Measurements from ENCODE around the gene DDX20.
"Not testable (repeated sequence)": the region's sequence is repeated elsewhere in the genome, so short reads cannot be mapped to it uniquely, and the experiment has no call there.

The DDX20 gene

GRCh38 chr1:111792249-111792648 is 36.5 kb downstream of the DDX20 start:
- H3K27ac ChIP-seq: no peak overlapping the region
- TF ChIP-seq, protein P1, sequence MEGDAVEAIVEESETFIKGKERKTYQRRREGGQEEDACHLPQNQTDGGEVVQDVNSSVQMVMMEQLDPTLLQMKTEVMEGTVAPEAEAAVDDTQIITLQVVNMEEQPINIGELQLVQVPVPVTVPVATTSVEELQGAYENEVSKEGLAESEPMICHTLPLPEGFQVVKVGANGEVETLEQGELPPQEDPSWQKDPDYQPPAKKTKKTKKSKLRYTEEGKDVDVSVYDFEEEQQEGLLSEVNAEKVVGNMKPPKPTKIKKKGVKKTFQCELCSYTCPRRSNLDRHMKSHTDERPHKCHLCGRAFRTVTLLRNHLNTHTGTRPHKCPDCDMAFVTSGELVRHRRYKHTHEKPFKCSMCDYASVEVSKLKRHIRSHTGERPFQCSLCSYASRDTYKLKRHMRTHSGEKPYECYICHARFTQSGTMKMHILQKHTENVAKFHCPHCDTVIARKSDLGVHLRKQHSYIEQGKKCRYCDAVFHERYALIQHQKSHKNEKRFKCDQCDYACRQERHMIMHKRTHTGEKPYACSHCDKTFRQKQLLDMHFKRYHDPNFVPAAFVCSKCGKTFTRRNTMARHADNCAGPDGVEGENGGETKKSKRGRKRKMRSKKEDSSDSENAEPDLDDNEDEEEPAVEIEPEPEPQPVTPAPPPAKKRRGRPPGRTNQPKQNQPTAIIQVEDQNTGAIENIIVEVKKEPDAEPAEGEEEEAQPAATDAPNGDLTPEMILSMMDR (IDR thresholded peaks at IDR 0.05): no peak
- TF ChIP-seq ZFX (IDR thresholded peaks at IDR 0.05; ENCODE audit: borderline replicate concordance): no peak

GRCh38 chr1:111793923-111794322 is 38.2 kb downstream of the DDX20 start:
- no peak overlapping the region for H3K27ac ChIP-seq
- no peak for TF ChIP-seq ZFX (IDR thresholded peaks at IDR 0.05; ENCODE audit: borderline replicate concordance)
- TF ChIP-seq, protein P1 (IDR thresholded peaks at IDR 0.05): no peak

DNA sequence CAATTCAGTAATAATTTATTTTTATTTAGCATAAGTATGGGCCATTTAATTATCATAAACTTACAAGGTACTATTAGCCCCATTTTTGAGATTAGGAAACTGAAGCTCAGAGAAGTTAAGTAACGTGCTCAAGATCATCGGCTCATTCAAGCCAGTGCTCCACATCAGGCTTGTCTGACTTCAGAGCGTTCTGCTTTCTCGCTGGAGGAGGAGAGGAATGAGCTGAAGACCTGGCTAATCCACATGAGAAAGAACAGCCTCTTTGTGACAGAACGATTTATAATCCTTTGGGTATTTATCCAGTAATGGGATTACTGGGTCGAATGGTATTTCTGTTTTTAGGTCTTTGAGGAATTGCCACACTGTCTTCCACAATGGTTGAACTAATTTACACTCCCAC is 39.7 kb downstream of the DDX20 start:
- H3K27ac ChIP-seq: no peak overlapping the region
- TF ChIP-seq, protein P1 (IDR thresholded peaks at IDR 0.05): no peak
- TF ChIP-seq ZFX (IDR thresholded peaks at IDR 0.05; ENCODE audit: borderline replicate concordance): no peak

DNA sequence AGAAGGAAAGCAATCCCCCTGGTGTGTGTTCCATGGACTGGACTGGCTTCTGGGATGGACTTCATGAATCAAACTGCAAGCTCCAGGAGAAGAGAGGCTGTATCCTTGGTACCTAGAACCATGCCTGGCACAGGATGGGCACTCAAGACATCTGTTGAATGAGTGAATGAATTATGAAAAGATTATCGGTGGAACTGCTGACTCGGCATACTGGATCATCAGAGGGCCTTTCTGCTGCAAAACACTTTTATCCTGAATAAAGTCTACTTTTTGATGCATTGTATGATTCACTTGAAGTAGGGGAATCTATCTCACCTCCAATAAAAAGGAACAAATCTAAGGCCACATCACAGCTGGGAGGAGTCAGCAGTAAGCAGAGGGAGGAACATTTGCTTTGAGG is 42.9 kb downstream of the DDX20 start:
- TF ChIP-seq, protein P1 (IDR thresholded peaks at IDR 0.05): no peak
- H3K27ac ChIP-seq: no peak overlapping the region

DNA sequence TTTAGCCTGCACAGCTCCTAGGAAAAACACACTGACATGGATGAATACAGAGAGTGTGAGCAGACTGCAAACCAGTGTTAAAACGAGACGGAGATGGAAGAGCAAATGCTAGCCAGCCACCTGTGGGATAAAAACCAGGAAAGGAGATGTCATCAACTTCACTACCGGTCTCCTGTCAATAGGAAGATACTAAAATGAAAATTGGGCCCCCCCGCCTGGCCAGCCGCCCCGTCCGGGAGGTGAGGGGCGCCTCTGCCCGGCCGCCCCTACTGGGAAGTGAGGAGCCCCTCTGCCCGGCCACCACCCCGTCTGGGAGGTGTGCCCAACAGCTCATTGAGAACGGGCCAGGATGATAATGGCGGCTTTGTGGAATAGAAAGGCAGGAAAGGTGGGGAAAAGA is 44.0 kb downstream of the DDX20 start:
- not testable (repeated sequence) for H3K27ac ChIP-seq

GRCh38 chr1:111801071-111801850 is 45.6 kb downstream of the DDX20 start:
- TF ChIP-seq, protein P1 (IDR thresholded peaks at IDR 0.05): no peak
- no peak for TF ChIP-seq ZFX (IDR thresholded peaks at IDR 0.05; ENCODE audit: borderline replicate concordance)
- H3K27ac ChIP-seq: no peak overlapping the region

DNA sequence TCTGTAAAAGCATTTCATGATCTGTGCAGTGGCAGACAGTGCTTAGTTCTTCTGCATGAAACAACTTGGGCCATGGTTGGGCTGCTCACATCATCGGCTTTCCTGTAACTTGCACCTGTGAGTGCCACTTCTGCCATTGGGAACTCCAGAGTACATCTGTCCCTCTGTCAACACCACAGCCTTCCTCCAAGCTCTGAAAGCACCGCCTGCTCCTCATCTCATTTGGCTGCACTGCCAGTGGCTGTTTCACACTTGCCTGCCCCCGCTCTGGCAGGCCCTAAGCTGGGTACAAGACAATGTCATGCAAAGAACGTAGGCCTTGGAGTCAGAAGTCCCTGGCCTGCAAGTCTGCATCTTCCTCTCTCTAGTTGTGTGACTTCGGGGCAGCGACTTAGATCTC is 46.4 kb downstream of the DDX20 start:
- no peak for TF ChIP-seq ZFX (IDR thresholded peaks at IDR 0.05; ENCODE audit: borderline replicate concordance)
- TF ChIP-seq, protein P1 (IDR thresholded peaks at IDR 0.05): no peak

DNA sequence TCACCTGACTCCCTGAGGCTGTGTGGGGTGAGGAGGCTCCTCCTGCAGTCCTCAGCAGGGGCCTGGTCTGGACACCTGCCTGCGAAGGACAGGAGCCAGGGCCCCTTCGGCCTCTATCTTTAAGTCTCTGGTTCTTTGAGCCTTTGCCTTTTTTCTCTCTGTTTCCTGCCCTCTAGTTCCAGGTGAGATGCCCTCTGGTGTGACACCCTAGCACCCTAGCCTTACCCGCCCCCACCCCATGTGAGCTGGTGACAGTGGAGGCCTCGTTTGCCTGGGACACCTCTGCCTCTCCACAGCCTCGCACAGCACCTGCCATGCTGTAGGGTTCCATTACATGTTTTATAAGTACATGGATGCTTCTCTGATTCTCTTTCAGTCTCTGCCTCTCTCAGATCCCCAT is 47.3 kb downstream of the DDX20 start:
- TF ChIP-seq ZFX (IDR thresholded peaks at IDR 0.05; ENCODE audit: borderline replicate concordance): no peak
- TF ChIP-seq, protein P1 (IDR thresholded peaks at IDR 0.05): no peak
- H3K27ac ChIP-seq: no peak overlapping the region

More for the DNA sequence above, 46.4 kb downstream of the DDX20 start:
- H3K27ac ChIP-seq: no peak overlapping the region

Data from 22Rv1 (cell line).